ENCODE data around the gene NAA50.

DNA sequence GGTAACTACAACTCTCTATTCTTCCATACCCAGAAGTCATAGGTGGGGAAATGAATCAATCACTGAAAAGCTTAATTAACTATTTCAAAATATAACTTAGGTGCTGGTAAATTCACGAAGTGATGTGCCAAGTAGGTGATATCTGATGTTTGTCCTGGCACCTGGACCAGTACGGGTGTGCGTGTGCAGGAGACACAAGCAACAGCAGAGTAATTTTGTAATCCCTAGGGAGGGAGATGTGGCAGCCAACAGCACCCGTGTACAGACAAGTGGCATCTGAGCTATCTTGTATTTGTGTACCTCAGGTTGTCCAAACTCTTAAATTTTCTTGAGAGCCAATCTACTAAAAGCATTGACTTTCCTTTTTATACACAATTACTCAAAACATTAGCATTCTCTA lies 72.5 kb downstream of the NAA50 start:
- TF ChIP-seq, protein P1, sequence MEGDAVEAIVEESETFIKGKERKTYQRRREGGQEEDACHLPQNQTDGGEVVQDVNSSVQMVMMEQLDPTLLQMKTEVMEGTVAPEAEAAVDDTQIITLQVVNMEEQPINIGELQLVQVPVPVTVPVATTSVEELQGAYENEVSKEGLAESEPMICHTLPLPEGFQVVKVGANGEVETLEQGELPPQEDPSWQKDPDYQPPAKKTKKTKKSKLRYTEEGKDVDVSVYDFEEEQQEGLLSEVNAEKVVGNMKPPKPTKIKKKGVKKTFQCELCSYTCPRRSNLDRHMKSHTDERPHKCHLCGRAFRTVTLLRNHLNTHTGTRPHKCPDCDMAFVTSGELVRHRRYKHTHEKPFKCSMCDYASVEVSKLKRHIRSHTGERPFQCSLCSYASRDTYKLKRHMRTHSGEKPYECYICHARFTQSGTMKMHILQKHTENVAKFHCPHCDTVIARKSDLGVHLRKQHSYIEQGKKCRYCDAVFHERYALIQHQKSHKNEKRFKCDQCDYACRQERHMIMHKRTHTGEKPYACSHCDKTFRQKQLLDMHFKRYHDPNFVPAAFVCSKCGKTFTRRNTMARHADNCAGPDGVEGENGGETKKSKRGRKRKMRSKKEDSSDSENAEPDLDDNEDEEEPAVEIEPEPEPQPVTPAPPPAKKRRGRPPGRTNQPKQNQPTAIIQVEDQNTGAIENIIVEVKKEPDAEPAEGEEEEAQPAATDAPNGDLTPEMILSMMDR (IDR thresholded peaks at IDR 0.05): no peak
- TF ChIP-seq EZH2 (IDR thresholded peaks at IDR 0.05): no peak
- TF ChIP-seq EZH2phosphoT487 (IDR thresholded peaks at IDR 0.05): no peak
